Smooth muscle cell (in vitro differentiated cells): ENCODE data around the gene CNOT6L. TPM values are rescaled to one million over a fixed set of nuclear protein-coding genes. Genes with fewer than 3 reads are reported as not detected.

ENCODE experiments used
- DNase-seq: peaks from one replicate; lab custom pipeline; 2025; ENCODE audit not compliant: unreplicated experiment; lab: John Stamatoyannopoulos, UW
- H2AFZ ChIP-seq: fragments of 200-600 bp; sonication (generic); 2 replicates; pipeline ENCODE4 v1.6.0; 2016; ENCODE audit warnings: antibody characterized with exemption, low read depth, mild to moderate bottlenecking
- H3F3A ChIP-seq: fragments of 200-600 bp; sonication (generic); 2 replicates; pipeline ENCODE4 v1.6.0; 2017; ENCODE audit warnings: antibody characterized with exemption, low read depth
- H3K27ac ChIP-seq: fragments of 200-600 bp; sonication (generic); 2 replicates; pipeline ENCODE4 v1.5.1; 2016; ENCODE audit warnings: low read depth, mild to moderate bottlenecking
- H3K27me3 ChIP-seq: fragments of 200-600 bp; sonication (generic); 2 replicates; pipeline ENCODE4 v1.6.1; 2016; ENCODE audit warnings: low read depth, mild to moderate bottlenecking
- H3K36me3 ChIP-seq: fragments of 200-600 bp; sonication (generic); 2 replicates; pipeline ENCODE4 v1.5.1; 2016; ENCODE audit warnings: low read depth
- H3K4me1 ChIP-seq: fragments of 200-600 bp; sonication (generic); 2 replicates; pipeline ENCODE4 v1.5.1; 2016; ENCODE audit warnings: low read depth
- H3K4me2 ChIP-seq: fragments of 200-600 bp; sonication (generic); 2 replicates; pipeline ENCODE4 v1.6.0; 2016; ENCODE audit warnings: mild to moderate bottlenecking
- H3K4me3 ChIP-seq: fragments of 200-600 bp; sonication (generic); 2 replicates; pipeline ENCODE4 v1.5.1; 2016; ENCODE audit warnings: mild to moderate bottlenecking
- H3K79me2 ChIP-seq: fragments of 200-600 bp; sonication (generic); 2 replicates; pipeline ENCODE4 v1.6.0; 2016; ENCODE audit warnings: low read depth, mild to moderate bottlenecking
- H3K9ac ChIP-seq: fragments of 200-600 bp; sonication (generic); 2 replicates; pipeline ENCODE4 v1.6.0; 2016; ENCODE audit warnings: low read depth
- H3K9me3 ChIP-seq: fragments of 200-600 bp; sonication (generic); replicated peaks from 2 replicates; pipeline ENCODE4 v1.5.1; 2016; ENCODE audit warnings: low read depth
- H4K20me1 ChIP-seq: fragments of 200-600 bp; sonication (generic); 2 replicates; pipeline ENCODE4 v1.6.0; 2016; ENCODE audit warnings: low read depth
- CTCF ChIP-seq: fragments of 200-600 bp; sonication (generic); IDR thresholded peaks from 2 replicates; pipeline ENCODE4 v1.5.1; 2017; ENCODE audit warnings: borderline replicate concordance, mild to moderate bottlenecking, antibody characterized with exemption; ENCODE audit not compliant: insufficient read depth, poor library complexity, severe bottlenecking
- WGBS: methylation state at CpG from one replicate; pipeline ENCODE4 v1.1.7; 2016; ENCODE audit warnings: low lambda C conversion rate; 5-methylcytosine and 5-hydroxymethylcytosine counted together
- polyA plus RNA-seq: library from polyadenylated mRNA; unstranded; fragments of >200 nt; fragmentation: Nextera tagmentation; extraction: Ambion mirVana; gene quantifications from 2 replicates; pipeline ENCODE4 v1.2.1, GENCODE V29; 2016
- total RNA-seq: library from RNA; depleted of rRNA; stranded (reverse); fragments of >200 nt; gene quantifications from 2 replicates; pipeline ENCODE4 v1.2.3, GENCODE V29; 2014

The CNOT6L gene
- total and polyA plus RNA-seq, 2 experiments from 2014 or later: 4.8 to 22.2 TPM

- Histone ChIP-seq H4K20me1 (no peaks in the 10 kb centered on the region), H3K36me3 (peaks cover 31% of the 10 kb centered on the region), H3F3A (no peaks in the 10 kb centered on the region), H2AFZ (no peak overlapping the region), H3K4me2 (no peak overlapping the region), H3K9ac (no peak overlapping the region), H3K4me1 (no peaks in the 10 kb centered on the region), H3K4me3 (no peak overlapping the region), H3K27me3 (no peaks in the 10 kb centered on the region), H3K79me2 (peaks cover 22% of the 10 kb centered on the region), H3K9me3 (no peaks in the 10 kb centered on the region), H3K27ac (no peak overlapping the region)
- no peak for TF ChIP-seq CTCF
- WGBS: 100% methylated on average over 1 of the region's 1 CpG
- no peak for DNase-seq
Observed at GRCh38 chr4:77758804-77759203, 60.4 kb downstream of the CNOT6L start.

- peaks cover 12% of the 10 kb centered on the region for H3K79me2 ChIP-seq
- no peaks in the 10 kb centered on the region for H3K4me1 ChIP-seq
- WGBS: 100% methylated on average over 2 of the region's 2 CpGs
- no peaks in the 10 kb centered on the region for H3K27me3 ChIP-seq
- no peak overlapping the region for H2AFZ ChIP-seq
- H3K4me2 ChIP-seq: no peak overlapping the region
- no peak overlapping the region for H3K9ac ChIP-seq
- no peak overlapping the region for H3K27ac ChIP-seq
- DNase-seq: no peak
- H3K36me3 ChIP-seq: peaks cover 25% of the 10 kb centered on the region
- H3K9me3 ChIP-seq: no peaks in the 10 kb centered on the region
- peaks cover 15% of the 10 kb centered on the region for H4K20me1 ChIP-seq
- no peak for TF ChIP-seq CTCF
- H3F3A ChIP-seq: no peaks in the 10 kb centered on the region
- no peak overlapping the region for H3K4me3 ChIP-seq
Observed at GRCh38 chr4:77751764-77752163, 67.4 kb downstream of the CNOT6L start.

- WGBS: 96% methylated on average over 2 of the region's 2 CpGs
- H3K9ac ChIP-seq: no peak overlapping the region
- no peak for DNase-seq
Observed at GRCh38 chr4:77745792-77746191, 73.4 kb downstream of the CNOT6L start.

More at GRCh38 chr4:77745792-77746191, 73.4 kb downstream of the CNOT6L start:
- Histone ChIP-seq H3K27ac (no peak overlapping the region), H3K27me3 (no peaks in the 10 kb centered on the region), H2AFZ (no peak overlapping the region), H4K20me1 (peaks cover 15% of the 10 kb centered on the region), H3F3A (no peaks in the 10 kb centered on the region), H3K79me2 (peaks cover 7% of the 10 kb centered on the region), H3K36me3 (peaks cover 6% of the 10 kb centered on the region), H3K4me2 (no peak overlapping the region), H3K4me1 (no peaks in the 10 kb centered on the region), H3K9me3 (no peaks in the 10 kb centered on the region), H3K4me3 (no peak overlapping the region)
- TF ChIP-seq CTCF: no peak
